A673 (cell line): Measurements from ENCODE around the gene ATRNL1. TPM values are rescaled to one million over a fixed set of nuclear protein-coding genes. Genes with fewer than 3 reads are reported as not detected.

Experiments
- BruUV-seq: library from RNA; stranded (reverse); fragments of 400-500 nt; replicated peaks from 2 replicates; lab custom pipeline; 2021; lab: Mats Ljungman, UMichigan
- CTCF ChIA-PET: fragments of 300-600 bp; sonication (Branson Sonifier 250); formaldehyde crosslinking; loops from one replicate; lab custom pipeline; 2022; ENCODE audit warnings: antibody characterized with exemption; lab: Charles Lee
- POLR2A ChIA-PET: fragments of 300-600 bp; sonication (Branson Sonifier 250); formaldehyde crosslinking; loops from one replicate; lab custom pipeline; 2022; ENCODE audit warnings: antibody characterized with exemption; ENCODE audit not compliant: low non-redundant PET; lab: Charles Lee
- DNase-seq: peaks from one replicate; pipeline ENCODE4 v3.0.0-alpha.2; 2015; ENCODE audit warnings: low spot score
- H3K27ac ChIP-seq: fragments of 200-600 bp; sonication (generic); 2 replicates; pipeline ENCODE4 v1.5.1; 2016; ENCODE audit warnings: mixed run types, low read depth, mild to moderate bottlenecking, mixed read lengths, antibody characterized with exemption, low read length; ENCODE audit not compliant: poor library complexity, severe bottlenecking
- H3K27me3 ChIP-seq: fragments of 200-600 bp; sonication (generic); replicated peaks from 2 replicates; pipeline ENCODE4 v1.6.1; 2017; ENCODE audit warnings: mixed run types, low read depth, mild to moderate bottlenecking, mixed read lengths, antibody characterized with exemption, low read length; ENCODE audit not compliant: insufficient read depth, poor library complexity
- H3K36me3 ChIP-seq: fragments of 200-600 bp; sonication (generic); 2 replicates; pipeline ENCODE4 v1.6.1; 2016; ENCODE audit warnings: mixed run types, mild to moderate bottlenecking, mixed read lengths, antibody characterized with exemption, low read length; ENCODE audit not compliant: insufficient read depth, poor library complexity, severe bottlenecking
- H3K4me1 ChIP-seq: fragments of 200-600 bp; sonication (generic); 2 replicates; pipeline ENCODE4 v1.6.1; 2017; ENCODE audit warnings: mixed run types, mild to moderate bottlenecking, mixed read lengths, antibody characterized with exemption, low read length; ENCODE audit not compliant: insufficient read depth, poor library complexity, severe bottlenecking
- H3K4me3 ChIP-seq: fragments of 200-600 bp; sonication (generic); 2 replicates; pipeline ENCODE4 v1.5.1; 2016; ENCODE audit warnings: low read depth, mixed run types, mild to moderate bottlenecking, mixed read lengths, low read length; ENCODE audit not compliant: poor library complexity, severe bottlenecking
- H3K9me3 ChIP-seq: fragments of 200-600 bp; sonication (generic); 2 replicates; pipeline ENCODE4 v1.6.1; 2016; ENCODE audit warnings: mixed run types, low read depth, mild to moderate bottlenecking, mixed read lengths, antibody characterized with exemption, low read length; ENCODE audit not compliant: poor library complexity, severe bottlenecking
- EZH2 ChIP-seq: fragments of 200-600 bp; sonication (generic); IDR thresholded peaks from 2 replicates; pipeline ENCODE4 v1.6.1; 2017; ENCODE audit warnings: borderline replicate concordance, low read depth, mild to moderate bottlenecking, mixed read lengths, antibody characterized with exemption, low read length; ENCODE audit not compliant: poor library complexity, severe bottlenecking
- intact Hi-C: fragments of 100-400 bp; cut with micrococcal nuclease; formaldehyde crosslinking; loops from one replicate; pipeline ENCODE4 v1.10.0; 2022; ENCODE audit not compliant: unreplicated experiment
- total RNA-seq: library from RNA; stranded (reverse); gene quantifications from 2 replicates; pipeline ENCODE4 v1.2.3, GENCODE V29; 2021
- TF ChIP-seq, protein P1 (sequence below): fragments of 300-800, 200-600 bp; sonication (generic); conservative IDR thresholded peaks from 2 replicates; pipeline ENCODE4 v1.5.1; 2017; ENCODE audit warnings: low read depth, mild to moderate bottlenecking, antibody characterized with exemption, low read length, moderate library complexity, mixed read lengths

Gene ATRNL1
- total RNA-seq, 1 experiment from 2014 or later, result 3.0 TPM

DNA sequence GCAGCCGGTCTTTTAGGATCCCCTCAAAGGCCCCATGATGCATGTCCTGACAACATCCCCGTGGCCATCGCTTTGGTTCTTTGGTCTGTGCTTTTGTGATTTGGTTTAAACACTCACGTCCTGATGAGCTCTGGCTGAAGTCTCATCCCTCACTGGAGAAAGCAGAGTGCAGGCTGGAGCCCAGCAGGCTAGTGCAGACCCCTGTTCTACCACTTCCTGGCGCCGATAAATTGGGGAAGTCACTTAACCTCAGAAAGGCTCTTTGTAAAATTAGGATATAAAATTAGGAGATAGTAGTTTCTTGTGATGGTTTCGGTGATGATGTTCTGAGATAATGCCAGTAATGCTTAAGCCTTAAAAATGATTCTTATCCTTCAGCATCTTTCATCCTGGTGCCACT, 872.2 kb downstream of the ATRNL1 start:
- BruUV-seq, result no TSS peak
- H3K4me1 ChIP-seq, result no peaks in the 10 kb centered on the region
- ChIA-PET CTCF (no interaction called here), POLR2A (no interaction called here)
- H3K9me3 ChIP-seq, result no peaks in the 10 kb centered on the region
- no peak for DNase-seq
- no peak overlapping the region for H3K4me3 ChIP-seq
- no peaks in the 10 kb centered on the region for H3K36me3 ChIP-seq
- no peaks in the 10 kb centered on the region for H3K27me3 ChIP-seq
- no peak overlapping the region for H3K27ac ChIP-seq
- intact Hi-C loops, result no loop called here
- TF ChIP-seq, protein P1, sequence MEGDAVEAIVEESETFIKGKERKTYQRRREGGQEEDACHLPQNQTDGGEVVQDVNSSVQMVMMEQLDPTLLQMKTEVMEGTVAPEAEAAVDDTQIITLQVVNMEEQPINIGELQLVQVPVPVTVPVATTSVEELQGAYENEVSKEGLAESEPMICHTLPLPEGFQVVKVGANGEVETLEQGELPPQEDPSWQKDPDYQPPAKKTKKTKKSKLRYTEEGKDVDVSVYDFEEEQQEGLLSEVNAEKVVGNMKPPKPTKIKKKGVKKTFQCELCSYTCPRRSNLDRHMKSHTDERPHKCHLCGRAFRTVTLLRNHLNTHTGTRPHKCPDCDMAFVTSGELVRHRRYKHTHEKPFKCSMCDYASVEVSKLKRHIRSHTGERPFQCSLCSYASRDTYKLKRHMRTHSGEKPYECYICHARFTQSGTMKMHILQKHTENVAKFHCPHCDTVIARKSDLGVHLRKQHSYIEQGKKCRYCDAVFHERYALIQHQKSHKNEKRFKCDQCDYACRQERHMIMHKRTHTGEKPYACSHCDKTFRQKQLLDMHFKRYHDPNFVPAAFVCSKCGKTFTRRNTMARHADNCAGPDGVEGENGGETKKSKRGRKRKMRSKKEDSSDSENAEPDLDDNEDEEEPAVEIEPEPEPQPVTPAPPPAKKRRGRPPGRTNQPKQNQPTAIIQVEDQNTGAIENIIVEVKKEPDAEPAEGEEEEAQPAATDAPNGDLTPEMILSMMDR, result no peak
- TF ChIP-seq EZH2, result no peak

DNA sequence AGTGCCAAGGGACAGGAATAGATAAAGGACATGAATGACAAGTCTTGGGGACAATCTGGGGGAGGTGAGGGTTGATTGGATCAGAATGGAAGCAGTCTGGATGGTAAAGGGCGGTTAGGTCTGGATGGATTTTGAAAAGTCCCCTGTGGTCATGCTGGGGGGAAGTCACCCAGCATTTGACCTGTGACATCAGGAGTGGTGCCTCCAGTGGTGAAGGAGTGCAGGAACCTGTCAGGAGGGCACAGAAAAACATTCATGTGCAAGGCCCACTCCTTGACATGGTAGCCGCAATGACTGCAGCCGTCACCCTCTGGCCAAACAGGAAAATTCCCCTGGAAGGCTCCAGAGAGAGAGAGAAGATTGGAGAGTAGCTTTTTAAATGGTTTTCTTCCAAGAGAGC, 875.1 kb downstream of the ATRNL1 start:
- TF ChIP-seq, protein P1, result no peak
- no peak for TF ChIP-seq EZH2
- no peaks in the 10 kb centered on the region for H3K4me1 ChIP-seq
- no peaks in the 10 kb centered on the region for H3K36me3 ChIP-seq
- no peaks in the 10 kb centered on the region for H3K9me3 ChIP-seq
- H3K27ac ChIP-seq, result no peak overlapping the region
- H3K4me3 ChIP-seq, result no peak overlapping the region
- CTCF ChIA-PET, result no interaction called here
- BruUV-seq, result no TSS peak
- POLR2A ChIA-PET, result no interaction called here
- DNase-seq, result no peak
- H3K27me3 ChIP-seq, result no peaks in the 10 kb centered on the region
- intact Hi-C loops, result no loop called here

DNA sequence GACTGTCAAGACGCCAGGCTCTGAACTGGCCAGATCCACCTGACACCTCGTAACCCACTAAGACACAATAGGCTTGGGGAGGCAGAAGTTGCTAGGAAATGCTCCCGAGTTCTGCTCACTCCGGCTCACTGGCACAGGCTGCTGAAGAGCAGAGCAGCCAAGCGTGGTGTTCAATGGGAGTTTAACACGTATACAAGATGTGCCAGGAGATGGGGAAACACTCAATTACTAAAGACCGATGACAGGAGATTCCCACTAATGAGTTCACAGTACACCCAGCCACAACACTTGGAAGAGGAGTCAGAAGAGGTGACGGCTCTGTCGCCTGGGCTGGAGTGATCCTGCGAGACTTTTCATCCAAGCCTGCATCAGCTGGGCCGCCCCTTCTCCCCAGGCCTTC, 876.4 kb downstream of the ATRNL1 start:
- DNase-seq, result no peak
- Histone ChIP-seq H3K4me1 (no peaks in the 10 kb centered on the region), H3K4me3 (no peak overlapping the region), H3K9me3 (no peaks in the 10 kb centered on the region), H3K36me3 (no peaks in the 10 kb centered on the region), H3K27ac (no peak overlapping the region), H3K27me3 (no peaks in the 10 kb centered on the region)
- intact Hi-C loops, result no loop called here
- TF ChIP-seq, protein P1, result no peak
- no peak for TF ChIP-seq EZH2
- CTCF ChIA-PET, result no interaction called here
- POLR2A ChIA-PET, result no interaction called here
- no TSS peak for BruUV-seq
